HL-60 (cell line): Measurements from ENCODE around the gene ECEL1.

Experiments
- CTCF ChIP-seq: IDR thresholded peaks from one replicate; pipeline ENCODE4 v1.5.1; 2011; ENCODE audit warnings: low read length, control low read depth, inconsistent platforms; ENCODE audit not compliant: insufficient read depth
- GABPA ChIP-seq: IDR thresholded peaks from 2 replicates; pipeline ENCODE4 v1.6.1; 2012; ENCODE audit warnings: low read depth
- POLR2AphosphoS5 ChIP-seq: IDR thresholded peaks from 2 replicates; pipeline ENCODE4 v1.6.1; 2012; ENCODE audit warnings: low read depth
- REST ChIP-seq: IDR thresholded peaks from 2 replicates; pipeline ENCODE4 v1.6.1; 2012; ENCODE audit warnings: low read depth; ENCODE audit not compliant: insufficient replicate concordance

GRCh38 chr2:232449964-232450363 is 37.7 kb downstream of the ECEL1 start:
- TF ChIP-seq POLR2AphosphoS5: no peak
- no peak for TF ChIP-seq REST
- no peak for TF ChIP-seq CTCF
- TF ChIP-seq GABPA: no peak
